WTC11 (cell line): ENCODE data around the gene NFATC3. TPM values are rescaled to one million over a fixed set of nuclear protein-coding genes. Genes with fewer than 3 reads are reported as not detected.

Experiments
- ATAC-seq: fragments of 200-7000 bp; cut with Tn5 transposase; 2 replicates; pipeline ENCODE4 v1.10.0; 2021; ENCODE audit warnings: mild to moderate bottlenecking, moderate library complexity
- CTCF ChIA-PET: fragments of 300-600 bp; sonication (Branson Sonifier 250); formaldehyde crosslinking; loops from one replicate; lab custom pipeline; 2021; ENCODE audit warnings: antibody characterized with exemption; lab: Charles Lee
- POLR2A ChIA-PET: fragments of 350-600 bp; sonication (Branson Sonifier 250); formaldehyde crosslinking; loops from one replicate; lab custom pipeline; 2021; ENCODE audit warnings: antibody characterized with exemption; lab: Charles Lee
- DNase-seq: peaks from one replicate; pipeline ENCODE4 v3.0.0; 2021; ENCODE audit warnings: low spot score
- H3K27ac Mint-ChIP-seq: 2 replicates; pipeline ENCODE4 v1.8.0; 2021; ENCODE audit warnings: mixed read lengths
- H3K27me3 Mint-ChIP-seq: 2 replicates; pipeline ENCODE4 v1.8.0; 2021; ENCODE audit warnings: low read depth, mild to moderate bottlenecking, moderate library complexity, mixed read lengths
- H3K36me3 Mint-ChIP-seq: 2 replicates; pipeline ENCODE4 v1.8.0; 2021; ENCODE audit warnings: mixed read lengths
- H3K4me1 Mint-ChIP-seq: 2 replicates; pipeline ENCODE4 v1.8.0; 2022; ENCODE audit warnings: mixed read lengths
- H3K4me3 Mint-ChIP-seq: 2 replicates; pipeline ENCODE4 v1.8.0; 2021; ENCODE audit warnings: mild to moderate bottlenecking, moderate library complexity, mixed read lengths
- H3K9me3 Mint-ChIP-seq: 2 replicates; pipeline ENCODE4 v1.8.0; 2021; ENCODE audit warnings: mixed read lengths
- CREB1 ChIP-seq: sonication (generic); formaldehyde crosslinking; IDR thresholded peaks from 2 replicates; pipeline ENCODE4 v1.8.0; 2023; ENCODE audit warnings: mild to moderate bottlenecking, missing genetic modification reagents
- ELF4 ChIP-seq: sonication (generic); formaldehyde crosslinking; IDR thresholded peaks from 2 replicates; pipeline ENCODE4 v1.8.1; 2022; ENCODE audit warnings: low read depth, mild to moderate bottlenecking, moderate library complexity, missing genetic modification reagents
- ESRRA ChIP-seq: sonication (generic); formaldehyde crosslinking; IDR thresholded peaks from 2 replicates; pipeline ENCODE4 v1.8.1; 2022; ENCODE audit warnings: mild to moderate bottlenecking, missing genetic modification reagents, borderline replicate concordance
- GRHL2 ChIP-seq: fragments of 250-450 bp; sonication (Bioruptor Pico); IDR thresholded peaks from 2 replicates; pipeline ENCODE4 v1.8.0; 2022; ENCODE audit warnings: mild to moderate bottlenecking, moderate library complexity; ENCODE audit not compliant: insufficient replicate concordance, severe bottlenecking
- NFATC4 ChIP-seq: fragments of 250-450 bp; sonication (Bioruptor Pico); IDR thresholded peaks from 2 replicates; pipeline ENCODE4 v1.9.0; 2021; ENCODE audit warnings: mild to moderate bottlenecking
- NFE2L1 ChIP-seq: sonication (generic); formaldehyde crosslinking; IDR thresholded peaks from 2 replicates; pipeline ENCODE4 v1.8.1; 2023; ENCODE audit warnings: missing genetic modification reagents
- NR3C1 ChIP-seq: sonication (generic); formaldehyde crosslinking; conservative IDR thresholded peaks from 2 replicates; pipeline ENCODE4 v1.8.1; 2023; ENCODE audit warnings: low read depth, mild to moderate bottlenecking, missing genetic modification reagents
- SOX15 ChIP-seq: fragments of 250-450 bp; sonication (Bioruptor Pico); IDR thresholded peaks from 2 replicates; pipeline ENCODE4 v1.9.0; 2021; ENCODE audit warnings: mild to moderate bottlenecking
- TEAD1 ChIP-seq: sonication (generic); formaldehyde crosslinking; IDR thresholded peaks from 2 replicates; pipeline ENCODE4 v1.8.0; 2022; ENCODE audit warnings: mild to moderate bottlenecking, missing genetic modification reagents
- TEAD4 ChIP-seq: sonication (generic); formaldehyde crosslinking; IDR thresholded peaks from 2 replicates; pipeline ENCODE4 v1.8.0; 2022; ENCODE audit warnings: mild to moderate bottlenecking, missing genetic modification reagents
- TP53 ChIP-seq: sonication (generic); formaldehyde crosslinking; IDR thresholded peaks from 2 replicates; pipeline ENCODE4 v1.8.1; 2023; ENCODE audit warnings: mild to moderate bottlenecking, missing genetic modification reagents
- ZNF219 ChIP-seq: sonication (generic); formaldehyde crosslinking; IDR thresholded peaks from 2 replicates; pipeline ENCODE4 v1.8.0; 2023; ENCODE audit warnings: missing genetic modification reagents, mild to moderate bottlenecking, borderline replicate concordance
- ZNF263 ChIP-seq: sonication (generic); formaldehyde crosslinking; IDR thresholded peaks from 2 replicates; pipeline ENCODE4 v1.8.1; 2022; ENCODE audit warnings: low read depth, mild to moderate bottlenecking, moderate library complexity, missing genetic modification reagents
- total RNA-seq: library from RNA; stranded (reverse); gene quantifications from 3 replicates; pipeline ENCODE4 v1.2.3, GENCODE V29; 2021
- TF ChIP-seq, protein P1 (sequence below): sonication (generic); formaldehyde crosslinking; IDR thresholded peaks from 2 replicates; pipeline ENCODE4 v1.8.1; 2023; ENCODE audit warnings: mild to moderate bottlenecking, missing genetic modification reagents
- TF ChIP-seq, protein P2 (sequence below): fragments of 250-450 bp; sonication (Bioruptor Pico); IDR thresholded peaks from 2 replicates; pipeline ENCODE4 v1.8.0; 2021; ENCODE audit warnings: mild to moderate bottlenecking
- TF ChIP-seq, protein P3 (sequence below): sonication (generic); formaldehyde crosslinking; IDR thresholded peaks from 2 replicates; pipeline ENCODE4 v1.8.0; 2023; ENCODE audit warnings: missing genetic modification reagents
- TF ChIP-seq, protein P4 (sequence below): fragments of 250-450 bp; sonication (Bioruptor Pico); IDR thresholded peaks from 2 replicates; pipeline ENCODE4 v1.9.0; 2021; ENCODE audit warnings: mild to moderate bottlenecking
- TF ChIP-seq, protein P5 (sequence below): fragments of 250-450 bp; sonication (Bioruptor Pico); IDR thresholded peaks from 2 replicates; pipeline ENCODE4 v1.9.0; 2021; ENCODE audit warnings: mild to moderate bottlenecking
- TF ChIP-seq, protein P6 (sequence below): sonication (generic); formaldehyde crosslinking; IDR thresholded peaks from 2 replicates; pipeline ENCODE4 v1.8.1; 2022; ENCODE audit warnings: mild to moderate bottlenecking, moderate library complexity, missing genetic modification reagents
- TF ChIP-seq, protein P7 (sequence below): sonication (generic); formaldehyde crosslinking; IDR thresholded peaks from 2 replicates; pipeline ENCODE4 v1.8.1; 2023; ENCODE audit warnings: mild to moderate bottlenecking, moderate library complexity, missing genetic modification reagents

NFATC3 gene
- total RNA-seq, 1 experiment from 2014 or later = 34.6 TPM

DNA sequence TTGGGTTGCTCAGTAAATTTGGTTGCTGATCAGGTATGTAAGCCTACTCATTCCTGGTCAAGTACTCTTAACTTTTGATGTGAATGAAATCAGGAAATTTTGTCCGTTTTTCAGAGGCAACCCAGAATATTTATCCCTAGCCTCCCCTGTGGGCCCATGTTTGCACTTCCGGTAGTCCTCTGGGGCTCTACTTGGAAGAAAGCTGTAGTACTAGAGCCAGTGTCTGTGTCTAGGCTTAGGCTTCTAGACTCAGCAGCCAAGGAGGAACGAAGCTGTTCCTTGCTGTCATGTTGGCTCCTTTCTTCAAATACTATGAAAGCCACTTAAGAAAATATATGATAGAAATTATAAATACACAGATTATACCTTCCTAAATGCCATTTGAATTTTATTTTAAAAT is 129.6 kb downstream of the NFATC3 start:
- no peak overlapping the region for H3K27ac Mint-ChIP-seq
- ChIA-PET CTCF (interaction anchor here (0.5 to 0.6 kb wide), 2 partner anchors 991 to 1623 kb away, joined by 3 to 4 read pairs; no protein-coding TSS in a partner anchor), POLR2A (no interaction called here)
- DNase-seq (no peak), ATAC-seq (no peak)
- no peaks in the 10 kb centered on the region for H3K4me1 Mint-ChIP-seq
- H3K9me3 Mint-ChIP-seq = no peaks in the 10 kb centered on the region
- no peaks in the 10 kb centered on the region for H3K27me3 Mint-ChIP-seq
- H3K36me3 Mint-ChIP-seq = peaks cover 3% of the 10 kb centered on the region; the same call in 1 of the 2 replicates
- TF ChIP-seq NFE2L1 = no peak
- TF ChIP-seq, protein P1, sequence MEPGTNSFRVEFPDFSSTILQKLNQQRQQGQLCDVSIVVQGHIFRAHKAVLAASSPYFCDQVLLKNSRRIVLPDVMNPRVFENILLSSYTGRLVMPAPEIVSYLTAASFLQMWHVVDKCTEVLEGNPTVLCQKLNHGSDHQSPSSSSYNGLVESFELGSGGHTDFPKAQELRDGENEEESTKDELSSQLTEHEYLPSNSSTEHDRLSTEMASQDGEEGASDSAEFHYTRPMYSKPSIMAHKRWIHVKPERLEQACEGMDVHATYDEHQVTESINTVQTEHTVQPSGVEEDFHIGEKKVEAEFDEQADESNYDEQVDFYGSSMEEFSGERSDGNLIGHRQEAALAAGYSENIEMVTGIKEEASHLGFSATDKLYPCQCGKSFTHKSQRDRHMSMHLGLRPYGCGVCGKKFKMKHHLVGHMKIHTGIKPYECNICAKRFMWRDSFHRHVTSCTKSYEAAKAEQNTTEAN (CRISPR knock-in tag) = no peak
- TF ChIP-seq, all 79 proteins: peak for 0
- no peak overlapping the region for H3K4me3 Mint-ChIP-seq

DNA sequence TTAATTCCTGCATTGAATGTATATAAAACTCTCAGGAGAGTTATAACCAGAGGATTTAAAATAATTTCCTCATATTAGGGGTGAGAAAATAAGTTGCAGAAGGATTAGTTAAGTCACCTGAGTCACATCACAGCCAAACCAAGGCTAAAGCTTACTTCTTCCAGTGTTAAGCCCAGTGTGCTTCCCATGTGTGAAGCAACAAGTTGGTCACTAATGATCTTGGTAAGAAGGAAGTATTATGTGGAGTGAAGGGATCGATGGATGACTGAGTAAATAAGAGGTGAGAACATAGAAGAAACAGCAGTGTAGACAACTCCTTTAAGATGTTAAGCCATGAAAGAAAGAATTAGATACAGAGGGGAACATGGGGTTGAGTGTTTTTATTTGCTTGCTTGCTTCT is 130.1 kb downstream of the NFATC3 start:
- ATAC-seq (no peak), DNase-seq (no peak)
- peak overlapping the region; percentile 61 for H3K27ac Mint-ChIP-seq
- peaks cover 3% of the 10 kb centered on the region; the same call in 1 of the 2 replicates for H3K36me3 Mint-ChIP-seq
- peaks cover 5% of the 10 kb centered on the region for H3K4me1 Mint-ChIP-seq
- CTCF ChIA-PET = interaction anchor here (0.6 kb wide), 1 partner anchor 1623 kb away, joined by 4 read pairs; no protein-coding TSS in a partner anchor
- no peak overlapping the region for H3K4me3 Mint-ChIP-seq
- TF ChIP-seq TEAD1 (CRISPR knock-in tag) (no peak), GRHL2 (CRISPR knock-in tag) (no peak), ESRRA (CRISPR knock-in tag) (no peak), CREB1 (CRISPR knock-in tag) (no peak), SOX15 (no peak), NFE2L1 (no peak), ZNF219 (CRISPR knock-in tag) (no peak), TP53 (CRISPR knock-in tag) (no peak), ZNF263 (no peak)
- TF ChIP-seq, protein P2, sequence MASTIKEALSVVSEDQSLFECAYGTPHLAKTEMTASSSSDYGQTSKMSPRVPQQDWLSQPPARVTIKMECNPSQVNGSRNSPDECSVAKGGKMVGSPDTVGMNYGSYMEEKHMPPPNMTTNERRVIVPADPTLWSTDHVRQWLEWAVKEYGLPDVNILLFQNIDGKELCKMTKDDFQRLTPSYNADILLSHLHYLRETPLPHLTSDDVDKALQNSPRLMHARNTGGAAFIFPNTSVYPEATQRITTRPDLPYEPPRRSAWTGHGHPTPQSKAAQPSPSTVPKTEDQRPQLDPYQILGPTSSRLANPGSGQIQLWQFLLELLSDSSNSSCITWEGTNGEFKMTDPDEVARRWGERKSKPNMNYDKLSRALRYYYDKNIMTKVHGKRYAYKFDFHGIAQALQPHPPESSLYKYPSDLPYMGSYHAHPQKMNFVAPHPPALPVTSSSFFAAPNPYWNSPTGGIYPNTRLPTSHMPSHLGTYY = no peak
- TF ChIP-seq, protein P3, sequence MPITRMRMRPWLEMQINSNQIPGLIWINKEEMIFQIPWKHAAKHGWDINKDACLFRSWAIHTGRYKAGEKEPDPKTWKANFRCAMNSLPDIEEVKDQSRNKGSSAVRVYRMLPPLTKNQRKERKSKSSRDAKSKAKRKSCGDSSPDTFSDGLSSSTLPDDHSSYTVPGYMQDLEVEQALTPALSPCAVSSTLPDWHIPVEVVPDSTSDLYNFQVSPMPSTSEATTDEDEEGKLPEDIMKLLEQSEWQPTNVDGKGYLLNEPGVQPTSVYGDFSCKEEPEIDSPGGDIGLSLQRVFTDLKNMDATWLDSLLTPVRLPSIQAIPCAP (CRISPR knock-in tag) = no peak
- TF ChIP-seq, protein P4, sequence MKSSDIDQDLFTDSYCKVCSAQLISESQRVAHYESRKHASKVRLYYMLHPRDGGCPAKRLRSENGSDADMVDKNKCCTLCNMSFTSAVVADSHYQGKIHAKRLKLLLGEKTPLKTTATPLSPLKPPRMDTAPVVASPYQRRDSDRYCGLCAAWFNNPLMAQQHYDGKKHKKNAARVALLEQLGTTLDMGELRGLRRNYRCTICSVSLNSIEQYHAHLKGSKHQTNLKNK (CRISPR knock-in tag) = no peak
- TF ChIP-seq, protein P5, sequence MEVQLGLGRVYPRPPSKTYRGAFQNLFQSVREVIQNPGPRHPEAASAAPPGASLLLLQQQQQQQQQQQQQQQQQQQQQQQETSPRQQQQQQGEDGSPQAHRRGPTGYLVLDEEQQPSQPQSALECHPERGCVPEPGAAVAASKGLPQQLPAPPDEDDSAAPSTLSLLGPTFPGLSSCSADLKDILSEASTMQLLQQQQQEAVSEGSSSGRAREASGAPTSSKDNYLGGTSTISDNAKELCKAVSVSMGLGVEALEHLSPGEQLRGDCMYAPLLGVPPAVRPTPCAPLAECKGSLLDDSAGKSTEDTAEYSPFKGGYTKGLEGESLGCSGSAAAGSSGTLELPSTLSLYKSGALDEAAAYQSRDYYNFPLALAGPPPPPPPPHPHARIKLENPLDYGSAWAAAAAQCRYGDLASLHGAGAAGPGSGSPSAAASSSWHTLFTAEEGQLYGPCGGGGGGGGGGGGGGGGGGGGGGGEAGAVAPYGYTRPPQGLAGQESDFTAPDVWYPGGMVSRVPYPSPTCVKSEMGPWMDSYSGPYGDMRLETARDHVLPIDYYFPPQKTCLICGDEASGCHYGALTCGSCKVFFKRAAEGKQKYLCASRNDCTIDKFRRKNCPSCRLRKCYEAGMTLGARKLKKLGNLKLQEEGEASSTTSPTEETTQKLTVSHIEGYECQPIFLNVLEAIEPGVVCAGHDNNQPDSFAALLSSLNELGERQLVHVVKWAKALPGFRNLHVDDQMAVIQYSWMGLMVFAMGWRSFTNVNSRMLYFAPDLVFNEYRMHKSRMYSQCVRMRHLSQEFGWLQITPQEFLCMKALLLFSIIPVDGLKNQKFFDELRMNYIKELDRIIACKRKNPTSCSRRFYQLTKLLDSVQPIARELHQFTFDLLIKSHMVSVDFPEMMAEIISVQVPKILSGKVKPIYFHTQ (CRISPR knock-in tag) = no peak
- TF ChIP-seq, all 79 proteins: peak for 0
- POLR2A ChIA-PET = no interaction called here
- Mint-ChIP-seq H3K27me3 (no peaks in the 10 kb centered on the region), H3K9me3 (no peaks in the 10 kb centered on the region)

DNA sequence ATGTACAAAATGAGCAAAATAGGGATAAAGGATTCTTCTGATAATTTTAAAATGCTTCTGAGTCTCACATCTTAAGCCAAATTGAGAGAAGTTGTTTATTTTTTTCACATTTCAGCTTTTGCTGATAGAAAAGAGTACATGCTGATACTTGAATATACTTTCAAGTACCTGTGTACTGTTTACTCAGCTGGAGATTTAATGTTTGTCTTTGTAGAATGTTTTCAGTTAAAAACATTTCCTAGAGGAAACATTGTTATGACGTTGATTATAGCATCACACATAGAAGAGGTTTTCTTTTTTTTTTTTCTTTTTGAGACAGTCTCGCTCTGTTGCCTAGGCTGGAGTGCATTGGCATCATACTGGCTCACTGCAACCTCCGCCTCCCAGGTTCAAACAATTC is 131.1 kb downstream of the NFATC3 start:
- H3K27me3 Mint-ChIP-seq = no peaks in the 10 kb centered on the region
- no peak overlapping the region for H3K4me3 Mint-ChIP-seq
- no peak overlapping the region for H3K27ac Mint-ChIP-seq
- H3K4me1 Mint-ChIP-seq = peaks cover 11% of the 10 kb centered on the region
- DNase-seq (no peak), ATAC-seq (no peak)
- ChIA-PET CTCF (interaction anchor here (0.7 to 1.6 kb wide), 2 partner anchors 122 to 332 kb away, joined by 3 to 8 read pairs; no protein-coding TSS in a partner anchor), POLR2A (no interaction called here)
- H3K9me3 Mint-ChIP-seq = no peaks in the 10 kb centered on the region
- peaks cover 3% of the 10 kb centered on the region; the same call in 1 of the 2 replicates for H3K36me3 Mint-ChIP-seq
- TF ChIP-seq, protein P6, sequence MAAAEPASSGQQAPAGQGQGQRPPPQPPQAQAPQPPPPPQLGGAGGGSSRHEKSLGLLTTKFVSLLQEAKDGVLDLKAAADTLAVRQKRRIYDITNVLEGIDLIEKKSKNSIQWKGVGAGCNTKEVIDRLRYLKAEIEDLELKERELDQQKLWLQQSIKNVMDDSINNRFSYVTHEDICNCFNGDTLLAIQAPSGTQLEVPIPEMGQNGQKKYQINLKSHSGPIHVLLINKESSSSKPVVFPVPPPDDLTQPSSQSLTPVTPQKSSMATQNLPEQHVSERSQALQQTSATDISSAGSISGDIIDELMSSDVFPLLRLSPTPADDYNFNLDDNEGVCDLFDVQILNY = no peak
- no peak for TF ChIP-seq ELF4 (CRISPR knock-in tag)
- no peak for TF ChIP-seq TEAD4 (CRISPR knock-in tag)
- TF ChIP-seq NR3C1 (CRISPR knock-in tag) = no peak
- TF ChIP-seq, protein P7, sequence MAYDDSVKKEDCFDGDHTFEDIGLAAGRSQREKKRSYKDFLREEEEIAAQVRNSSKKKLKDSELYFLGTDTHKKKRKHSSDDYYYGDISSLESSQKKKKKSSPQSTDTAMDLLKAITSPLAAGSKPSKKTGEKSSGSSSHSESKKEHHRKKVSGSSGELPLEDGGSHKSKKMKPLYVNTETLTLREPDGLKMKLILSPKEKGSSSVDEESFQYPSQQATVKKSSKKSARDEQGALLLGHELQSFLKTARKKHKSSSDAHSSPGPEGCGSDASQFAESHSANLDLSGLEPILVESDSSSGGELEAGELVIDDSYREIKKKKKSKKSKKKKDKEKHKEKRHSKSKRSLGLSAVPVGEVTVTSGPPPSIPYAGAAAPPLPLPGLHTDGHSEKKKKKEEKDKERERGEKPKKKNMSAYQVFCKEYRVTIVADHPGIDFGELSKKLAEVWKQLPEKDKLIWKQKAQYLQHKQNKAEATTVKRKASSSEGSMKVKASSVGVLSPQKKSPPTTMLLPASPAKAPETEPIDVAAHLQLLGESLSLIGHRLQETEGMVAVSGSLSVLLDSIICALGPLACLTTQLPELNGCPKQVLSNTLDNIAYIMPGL = no peak
- TF ChIP-seq NFATC4 (CRISPR knock-in tag) = no peak
- TF ChIP-seq, protein P4 (CRISPR knock-in tag) = no peak
